NCI-H345 treated with DMSO at 0.1 percent for 48 hours (cell line): ENCODE results near the gene SLC10A7.

Source experiments
- DNase-seq: peaks from one replicate; lab custom pipeline; 2025; ENCODE audit not compliant: unreplicated experiment; lab: John Stamatoyannopoulos, UW

The SLC10A7 gene, protein sequence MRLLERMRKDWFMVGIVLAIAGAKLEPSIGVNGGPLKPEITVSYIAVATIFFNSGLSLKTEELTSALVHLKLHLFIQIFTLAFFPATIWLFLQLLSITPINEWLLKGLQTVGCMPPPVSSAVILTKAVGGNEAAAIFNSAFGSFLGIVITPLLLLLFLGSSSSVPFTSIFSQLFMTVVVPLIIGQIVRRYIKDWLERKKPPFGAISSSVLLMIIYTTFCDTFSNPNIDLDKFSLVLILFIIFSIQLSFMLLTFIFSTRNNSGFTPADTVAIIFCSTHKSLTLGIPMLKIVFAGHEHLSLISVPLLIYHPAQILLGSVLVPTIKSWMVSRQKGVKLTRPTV

DNA sequence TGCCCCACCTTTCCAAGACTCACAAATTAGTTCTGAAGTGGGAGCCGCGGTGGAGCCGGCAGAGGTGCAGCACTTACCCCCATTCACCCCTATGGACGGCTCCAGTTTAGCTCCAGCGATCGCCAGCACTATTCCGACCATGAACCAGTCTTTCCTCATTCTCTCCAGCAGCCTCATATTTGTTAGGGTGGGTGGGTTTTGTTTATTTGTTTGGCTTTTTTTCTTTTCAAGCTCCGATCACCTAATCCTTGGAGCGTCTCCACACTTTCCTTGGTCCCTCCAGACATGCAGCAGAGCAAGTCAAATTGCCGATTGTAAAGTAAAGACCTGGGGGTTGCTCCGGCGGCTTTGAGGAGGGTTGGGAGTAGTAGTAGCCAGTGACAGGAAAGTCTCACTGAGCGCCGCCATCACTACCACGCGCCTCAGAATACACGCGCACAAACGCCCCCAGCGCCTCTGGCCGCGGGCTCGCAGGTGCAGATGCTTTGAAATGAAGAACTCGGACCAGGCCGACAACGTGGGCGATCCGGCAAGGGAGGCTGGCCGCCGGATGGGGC, at the start of gene SLC10A7:
SLC10A7 (minus strand) TSS at position 400 of the 557 bp plus-strand sequence; CDS start at position 177, 223 bp downstream.
- DNase-seq: peak; percentile 35

DNA sequence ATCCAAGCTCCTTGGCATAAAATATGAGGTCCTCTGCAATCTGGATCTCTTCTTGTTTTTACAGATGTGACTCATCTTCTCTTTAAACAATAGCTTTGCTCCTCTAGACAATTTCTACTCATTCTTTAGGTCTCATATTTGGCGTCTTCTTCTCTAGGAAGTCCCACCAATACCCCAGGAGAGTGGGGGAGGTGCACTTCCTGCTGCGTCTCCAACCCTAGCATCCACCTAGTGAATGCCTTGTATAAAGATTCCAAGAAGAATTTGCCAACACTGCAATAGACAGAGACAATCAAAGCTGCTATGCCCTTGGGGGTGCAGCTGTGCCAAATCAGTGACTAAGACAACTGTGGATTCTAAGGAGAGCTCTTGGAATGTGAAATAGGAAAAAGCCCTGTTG, 45.7 kb upstream of the SLC10A7 start:
- DNase-seq: no peak

DNA sequence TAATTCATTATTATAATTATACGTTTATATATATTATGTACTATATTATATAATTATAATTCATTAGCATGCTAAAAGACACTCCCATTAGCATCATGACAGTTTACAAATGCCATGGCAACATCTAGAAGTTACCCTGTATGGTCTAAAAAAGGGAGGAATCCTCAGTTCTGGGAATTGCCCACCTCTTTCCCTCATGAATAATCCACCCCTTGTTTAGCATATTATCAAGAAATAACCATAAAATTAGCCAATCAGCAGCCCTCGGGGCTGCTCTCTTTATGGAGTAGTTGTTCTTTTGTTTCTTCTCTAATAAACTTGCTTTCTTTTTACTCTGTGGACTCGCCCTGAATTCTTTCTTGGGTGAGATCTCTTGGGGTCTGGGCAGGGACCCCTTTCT, 42.8 kb upstream of the SLC10A7 start:
- no peak for DNase-seq

DNA sequence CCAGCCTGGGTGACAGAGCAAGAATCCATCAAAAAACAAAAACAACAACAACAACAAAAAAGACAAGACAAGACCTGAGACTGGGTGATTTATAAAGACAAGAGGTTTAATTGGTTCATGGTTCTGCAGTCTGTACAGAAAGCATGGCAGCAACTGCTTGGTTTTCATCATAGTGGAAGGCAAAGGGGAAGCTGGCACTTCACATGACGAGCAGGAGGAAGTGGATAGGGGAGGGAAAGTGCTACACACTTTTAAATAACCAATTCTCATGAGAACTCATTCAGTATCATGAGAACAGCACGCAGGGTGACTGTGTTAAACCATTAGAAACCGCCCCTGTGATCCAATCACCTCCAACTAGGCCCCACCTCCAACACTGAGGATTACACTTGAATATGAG, 28.4 kb upstream of the SLC10A7 start:
- no peak for DNase-seq

DNA sequence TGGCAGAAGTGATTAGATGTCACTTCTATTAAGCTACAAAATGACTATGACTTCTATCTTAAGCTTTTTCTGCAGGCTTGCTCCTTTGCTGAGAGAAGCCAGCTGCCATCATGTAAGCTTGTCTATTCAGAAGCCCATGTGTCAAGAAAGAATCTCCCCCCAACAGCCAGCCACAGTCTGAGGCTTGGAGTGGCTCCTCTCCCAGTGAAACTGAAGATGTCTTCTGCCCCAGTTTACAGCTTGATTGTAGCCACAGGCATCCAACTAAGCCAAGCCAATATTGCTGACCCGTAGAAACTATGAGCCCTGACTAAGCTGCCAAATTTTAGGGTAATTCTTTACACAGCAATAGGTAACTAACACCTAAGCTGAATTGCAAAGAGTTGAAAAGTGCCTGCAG, 26.7 kb upstream of the SLC10A7 start:
- DNase-seq: no peak

DNA sequence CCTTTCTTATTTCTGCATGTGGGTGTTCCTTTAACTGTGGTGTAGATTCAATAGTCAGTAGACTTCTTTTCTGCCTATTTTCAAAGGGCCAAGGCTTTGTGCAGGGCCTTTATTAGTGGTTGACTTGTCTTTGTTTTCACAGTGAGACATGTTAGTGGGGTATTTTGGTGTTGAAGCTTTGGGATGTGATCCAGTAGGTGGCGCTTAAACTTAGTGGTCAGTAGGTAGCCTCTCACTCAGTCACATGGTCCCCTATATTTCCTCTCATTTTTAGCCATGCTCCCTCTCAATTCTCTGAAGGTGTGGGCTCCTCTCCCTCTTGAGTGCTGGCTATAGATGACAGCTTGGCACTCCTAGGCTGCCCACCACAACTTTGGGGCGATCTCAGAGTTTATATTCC, 23.4 kb upstream of the SLC10A7 start:
- no peak for DNase-seq

DNA sequence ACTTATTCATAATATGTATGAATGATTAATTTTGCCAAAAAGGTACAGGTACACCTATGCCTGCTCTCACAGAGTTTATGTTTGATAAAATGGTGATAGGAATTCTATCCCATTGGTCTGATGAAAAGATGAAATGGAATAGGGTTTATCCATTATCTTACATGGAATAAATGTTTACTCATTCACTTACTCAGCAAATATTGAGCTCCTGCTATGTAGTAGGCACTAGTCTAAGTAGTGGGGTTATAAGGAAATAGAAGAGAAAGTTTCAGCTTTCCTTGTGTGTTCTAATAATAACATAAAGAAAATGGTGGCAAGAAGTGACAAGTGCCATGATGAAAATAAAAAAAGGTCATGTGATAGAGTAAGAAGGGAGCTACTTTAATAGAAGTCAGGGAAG, 12.4 kb upstream of the SLC10A7 start:
- DNase-seq: no peak

DNA sequence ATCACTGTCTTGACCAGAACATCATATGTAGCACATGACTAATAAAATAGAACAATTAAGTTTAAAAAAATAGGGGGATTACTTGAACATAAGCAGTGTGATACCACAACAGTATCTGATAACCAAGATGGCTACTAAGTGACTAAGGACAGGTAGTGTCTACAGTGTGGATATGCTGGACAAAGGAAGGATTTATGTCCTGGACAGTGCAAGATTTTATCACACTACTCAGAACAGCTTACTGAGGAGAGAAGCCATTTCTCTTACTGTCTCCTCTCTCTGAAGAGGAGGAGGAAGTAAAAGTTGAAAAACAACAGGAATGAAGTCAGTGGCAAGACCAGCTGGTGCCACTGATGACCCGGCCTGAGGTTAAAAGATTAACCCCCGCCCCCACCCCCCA, 4.0 kb upstream of the SLC10A7 start:
- no peak for DNase-seq

DNA sequence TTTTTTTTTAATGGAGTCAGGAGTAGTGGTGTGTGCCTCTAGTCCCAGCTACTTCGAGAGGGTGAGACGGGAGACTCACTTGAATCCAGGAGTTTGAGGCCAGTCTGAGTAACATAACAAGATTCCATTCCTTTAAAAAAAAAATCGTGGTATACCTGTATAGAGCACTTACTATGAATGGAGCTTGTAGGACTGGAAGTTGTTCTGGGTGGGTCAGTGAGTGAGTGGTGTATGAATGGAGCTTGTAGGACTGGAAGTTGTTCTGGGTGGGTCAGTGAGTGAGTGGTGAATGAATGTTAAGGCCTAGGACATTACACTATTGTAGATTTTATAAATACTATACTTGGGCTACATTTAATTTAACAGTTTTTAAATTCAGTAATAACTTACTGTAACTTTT, 2.9 kb upstream of the SLC10A7 start:
- DNase-seq: no peak

DNA sequence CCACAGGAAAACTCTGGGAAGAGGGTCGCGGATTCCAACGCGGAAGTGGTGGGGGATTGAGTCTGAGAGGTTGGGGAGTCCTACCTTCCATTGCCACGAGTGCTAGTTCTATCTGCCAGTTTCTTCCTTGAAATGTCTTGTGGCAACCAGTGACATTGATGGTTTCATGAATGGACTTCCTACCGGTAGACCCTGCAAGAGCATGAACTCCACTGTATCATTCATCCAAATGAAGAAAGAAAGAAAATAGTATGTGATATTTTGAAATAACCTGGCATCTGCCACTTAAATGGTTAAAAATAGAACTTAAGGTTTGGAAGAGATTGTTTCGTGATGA, 1.1 kb upstream of the SLC10A7 start:
- no peak for DNase-seq

DNA sequence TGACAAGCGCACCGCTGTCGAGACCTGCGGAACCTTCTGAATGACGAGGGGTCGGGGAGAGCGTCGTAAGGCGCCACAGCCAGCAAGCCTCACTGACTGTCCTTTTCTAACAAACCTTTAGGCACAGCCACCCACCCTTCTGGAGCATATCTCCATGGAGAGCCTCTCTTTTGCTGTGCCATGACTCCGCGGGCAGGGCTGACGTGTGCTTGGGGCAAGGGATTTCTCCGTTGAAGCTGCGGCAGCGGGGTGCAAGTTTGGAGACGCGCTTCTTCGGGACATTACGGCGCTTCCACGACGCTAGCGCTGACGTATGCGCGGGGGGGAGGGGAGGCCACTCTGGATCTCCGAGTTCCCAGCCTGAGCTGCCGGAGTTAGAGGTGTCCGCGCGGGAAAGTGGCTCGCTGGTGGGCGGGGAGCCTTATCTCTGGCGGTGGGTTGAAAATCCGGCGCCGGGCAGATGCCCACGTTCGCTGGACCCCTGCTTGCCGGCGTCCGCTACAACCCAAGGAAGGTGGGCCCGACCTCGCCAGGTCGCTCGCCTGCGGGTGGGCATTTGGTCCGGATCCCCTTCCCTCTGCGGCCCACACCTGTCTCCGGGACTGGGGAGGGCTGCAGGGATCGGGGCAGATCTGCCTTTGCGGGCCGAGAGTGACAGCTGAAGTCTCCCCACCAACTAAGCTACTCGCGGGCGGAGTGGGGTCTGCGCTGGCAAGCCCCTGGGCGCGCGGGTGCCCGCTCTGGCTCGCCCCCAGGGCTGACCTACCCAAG, 543 bp upstream of the SLC10A7 start:
- DNase-seq: peak; percentile 34

DNA sequence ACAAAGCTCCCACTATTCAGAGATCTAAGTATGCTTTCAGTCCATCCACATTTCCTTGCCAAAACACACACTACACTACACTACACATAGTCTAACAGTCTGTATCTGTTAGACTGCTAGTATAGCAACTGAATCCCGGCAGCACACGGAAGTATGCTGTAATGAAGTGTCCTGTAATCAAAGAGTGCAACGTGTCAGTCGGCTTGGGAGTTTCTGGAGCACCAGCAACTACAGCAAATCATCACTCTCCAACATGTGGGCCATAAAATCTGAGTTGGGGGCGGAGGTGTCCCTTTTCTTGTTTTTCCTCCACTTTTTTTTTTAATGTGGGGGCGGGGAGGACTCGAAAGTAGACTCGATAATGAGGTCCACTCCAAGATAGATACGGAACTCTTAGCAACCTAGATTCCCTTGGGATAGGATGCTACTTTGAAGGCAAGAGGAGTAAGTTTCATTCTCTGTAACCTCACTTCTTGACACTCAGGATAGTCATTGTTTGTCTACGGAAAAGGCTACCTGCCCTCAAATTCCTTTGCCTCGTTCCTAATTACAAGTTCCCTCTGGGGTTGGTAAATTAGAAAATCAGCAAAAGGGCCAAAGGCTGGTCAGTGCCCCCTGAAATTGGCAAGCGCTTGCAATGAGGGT, 722 bp downstream of the SLC10A7 start:
- no peak for DNase-seq

DNA sequence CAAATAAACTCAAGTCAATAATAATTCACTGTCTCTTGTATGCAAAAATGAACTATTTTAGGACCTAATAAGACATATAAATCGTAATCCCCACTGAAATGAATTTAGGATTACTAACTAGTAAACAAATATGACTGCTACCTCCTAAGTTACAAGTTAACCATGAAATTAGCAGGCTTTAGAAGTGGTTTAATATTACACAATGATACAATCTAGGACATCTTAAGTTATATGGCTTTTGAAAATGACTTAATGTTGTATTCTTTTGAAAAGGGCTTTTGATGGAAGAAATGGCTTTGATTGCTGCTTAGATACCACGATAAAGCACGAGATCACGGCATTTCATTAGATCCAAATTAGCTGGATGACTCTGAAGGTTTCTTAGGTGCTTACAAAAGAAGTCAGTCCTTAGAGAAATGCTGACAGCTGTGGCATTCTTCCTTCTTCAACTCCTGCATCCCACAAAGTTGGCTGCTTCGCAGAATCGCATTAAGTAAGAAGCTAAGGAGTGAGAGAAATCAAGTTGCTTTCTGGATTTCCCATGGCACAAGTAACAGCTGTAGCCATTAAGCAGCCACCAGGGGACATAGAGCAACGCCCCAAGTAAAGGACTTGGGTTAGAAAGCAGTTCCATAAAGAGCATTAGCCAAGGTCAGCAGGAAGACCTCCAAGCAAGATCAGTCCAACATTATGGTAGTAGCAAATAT, 6.9 kb downstream of the SLC10A7 start:
- no peak for DNase-seq

DNA sequence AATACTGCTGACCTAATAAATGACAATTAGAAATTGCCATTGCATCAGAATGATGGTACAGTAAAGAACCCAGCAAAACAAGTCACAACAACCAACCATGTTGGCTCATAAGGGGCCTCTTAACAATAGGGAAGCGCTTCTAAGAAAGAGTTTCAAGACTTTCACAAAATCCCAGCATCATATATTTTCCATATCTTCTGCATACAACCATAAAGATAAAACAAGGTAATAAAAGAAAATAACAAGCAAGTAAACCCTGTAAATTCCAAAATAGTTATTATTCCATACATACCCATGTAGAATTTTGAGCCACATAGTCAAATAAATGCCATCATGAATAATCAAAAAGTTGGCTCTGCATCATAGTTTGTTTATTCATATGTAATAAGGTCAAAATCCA, 8.2 kb downstream of the SLC10A7 start:
- DNase-seq: no peak

DNA sequence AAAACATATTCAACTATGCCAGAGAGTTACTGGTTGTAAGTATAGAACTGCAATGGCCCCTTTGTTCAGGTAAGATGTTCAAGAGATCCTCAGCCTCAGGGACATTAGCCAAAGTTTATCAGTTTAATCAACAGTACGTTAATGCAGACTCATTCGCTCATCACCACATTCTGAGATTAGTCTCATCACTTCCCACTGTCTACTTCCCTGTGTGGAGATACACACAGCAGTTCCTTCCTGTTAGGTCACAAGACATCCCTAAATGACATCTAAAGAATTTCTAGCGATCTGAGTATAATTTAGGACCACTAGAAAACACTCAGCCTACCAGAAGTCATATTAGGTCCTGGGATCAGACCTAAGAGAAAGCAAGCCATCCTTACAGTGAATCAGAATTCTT, 10.4 kb downstream of the SLC10A7 start:
- DNase-seq: no peak

DNA sequence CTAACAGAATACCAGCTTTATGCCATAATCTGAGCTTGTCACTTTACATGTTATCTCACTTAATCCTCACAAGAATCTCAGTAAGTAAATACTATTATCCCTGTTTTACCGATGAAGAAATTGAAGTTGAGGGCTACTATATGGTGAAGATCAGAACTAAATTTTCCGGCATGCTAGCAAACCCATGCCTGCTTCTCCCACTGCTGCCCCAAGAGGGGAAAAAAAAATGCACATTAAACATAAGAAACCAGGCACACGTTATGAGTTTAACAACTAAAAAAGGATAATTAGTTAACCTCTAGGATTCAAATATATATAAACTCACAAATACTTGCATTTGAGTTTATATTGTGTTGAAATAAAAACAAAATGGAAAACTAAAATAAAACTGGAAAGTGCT, 10.8 kb downstream of the SLC10A7 start:
- no peak for DNase-seq

DNA sequence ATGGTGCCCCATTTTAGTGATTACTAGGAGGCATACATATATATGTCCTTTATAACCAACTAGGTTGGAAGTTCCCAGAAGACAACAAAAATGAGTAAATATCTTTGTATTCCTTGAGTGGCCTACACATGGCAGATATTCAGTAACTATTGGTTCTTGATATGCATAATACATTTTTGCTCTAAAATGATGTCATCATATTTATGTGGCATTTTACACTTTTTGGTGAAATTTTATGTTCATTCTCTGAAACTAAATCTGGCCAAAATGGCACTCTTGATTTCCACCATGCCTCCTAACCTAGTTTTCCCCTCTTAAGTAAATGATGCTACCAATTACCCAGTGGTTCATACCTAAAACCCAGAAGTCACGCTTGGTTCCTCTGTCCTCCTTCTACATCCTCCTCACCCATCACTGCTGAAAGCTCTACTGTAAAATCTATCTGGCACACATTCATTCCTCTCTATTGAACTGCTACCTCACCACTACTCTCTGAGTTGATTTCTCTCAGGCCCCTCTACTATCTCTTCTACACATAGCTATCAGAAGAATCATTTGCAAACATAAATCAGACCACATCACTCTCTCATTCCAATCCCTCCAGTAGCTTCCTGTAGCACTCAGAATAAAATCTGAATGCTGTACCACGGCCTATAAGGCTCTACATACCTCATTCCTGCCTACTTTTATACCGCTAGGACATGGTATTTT, 13.4 kb downstream of the SLC10A7 start:
- no peak for DNase-seq

DNA sequence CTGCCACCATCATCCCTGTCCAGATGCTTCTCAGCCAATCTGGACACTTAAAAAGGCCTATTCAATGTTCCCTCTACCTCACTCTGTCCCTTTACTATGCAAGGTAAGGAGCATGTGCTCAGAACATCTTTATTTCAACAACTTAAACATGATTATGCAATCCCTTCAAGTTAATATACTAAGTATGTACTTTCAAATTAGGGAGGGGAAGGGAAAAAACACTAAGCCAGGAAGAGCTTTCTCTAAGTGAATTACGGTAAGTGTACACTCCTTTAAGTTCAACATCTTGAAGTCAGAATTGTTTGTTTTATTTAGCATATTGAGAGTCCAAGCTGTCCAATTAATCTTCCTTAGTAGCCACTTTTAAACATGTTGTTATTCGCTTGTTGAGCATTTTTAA, 14.1 kb downstream of the SLC10A7 start:
- DNase-seq: no peak

DNA sequence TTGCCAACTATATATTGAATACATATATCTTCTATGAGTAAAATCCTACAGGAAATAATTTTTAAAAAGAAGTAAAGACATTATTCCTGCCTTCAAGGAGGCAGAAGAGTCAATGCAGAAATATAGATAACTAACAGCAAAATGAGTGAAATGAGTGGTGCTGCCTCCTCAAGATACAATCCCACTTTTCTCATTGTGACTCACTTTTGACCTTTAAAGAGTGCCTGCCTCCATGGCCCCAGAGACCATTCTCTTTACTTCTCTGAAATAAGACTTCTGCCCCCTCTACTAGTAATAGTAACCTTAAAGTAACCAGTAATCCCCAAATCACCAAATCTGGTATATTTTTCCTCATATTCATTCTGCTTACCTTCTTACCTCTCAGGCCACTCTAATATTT, 15.5 kb downstream of the SLC10A7 start:
- DNase-seq: no peak

DNA sequence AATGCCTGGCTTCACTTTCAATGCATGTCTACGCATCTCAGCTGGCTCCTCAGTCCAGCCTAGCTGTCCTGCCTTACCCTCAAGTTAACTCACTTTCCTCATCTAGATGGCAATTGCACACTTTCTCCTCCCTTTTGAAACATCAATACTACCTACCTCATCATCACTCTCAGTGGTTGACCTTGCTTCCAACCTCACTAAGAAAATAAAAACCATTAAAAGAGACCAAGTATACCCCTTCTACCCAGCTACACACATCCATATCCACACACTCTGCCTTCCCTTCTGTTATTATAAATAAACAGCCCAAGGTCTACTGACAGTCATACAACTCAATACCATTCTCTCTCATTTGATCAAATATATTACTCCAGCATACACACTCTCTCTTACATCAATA, 21.5 kb downstream of the SLC10A7 start:
- DNase-seq: no peak

DNA sequence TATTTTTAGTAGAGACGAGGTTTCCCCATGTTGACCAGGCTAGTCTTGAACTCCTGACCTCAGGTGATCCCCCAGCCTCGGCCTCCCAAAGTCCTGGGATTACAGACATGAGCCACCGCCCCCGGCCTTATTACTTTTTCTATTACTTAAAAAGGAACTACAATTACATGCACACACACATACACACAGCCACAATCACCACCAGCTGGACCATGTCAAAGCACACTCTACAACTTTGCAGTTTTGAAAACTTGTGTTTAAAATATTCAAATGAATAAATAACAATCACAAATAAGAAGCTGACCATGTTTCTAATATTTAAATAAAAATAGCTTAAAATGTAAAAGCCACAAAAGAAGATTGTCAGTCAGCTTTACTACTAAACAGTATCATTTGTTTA, 23.4 kb downstream of the SLC10A7 start:
- DNase-seq: no peak
